ENCODE data around the gene GMDS.
A peak's percentile ranks its signal among the peaks of the same experiment; 100 is the strongest.

GMDS gene

DNA sequence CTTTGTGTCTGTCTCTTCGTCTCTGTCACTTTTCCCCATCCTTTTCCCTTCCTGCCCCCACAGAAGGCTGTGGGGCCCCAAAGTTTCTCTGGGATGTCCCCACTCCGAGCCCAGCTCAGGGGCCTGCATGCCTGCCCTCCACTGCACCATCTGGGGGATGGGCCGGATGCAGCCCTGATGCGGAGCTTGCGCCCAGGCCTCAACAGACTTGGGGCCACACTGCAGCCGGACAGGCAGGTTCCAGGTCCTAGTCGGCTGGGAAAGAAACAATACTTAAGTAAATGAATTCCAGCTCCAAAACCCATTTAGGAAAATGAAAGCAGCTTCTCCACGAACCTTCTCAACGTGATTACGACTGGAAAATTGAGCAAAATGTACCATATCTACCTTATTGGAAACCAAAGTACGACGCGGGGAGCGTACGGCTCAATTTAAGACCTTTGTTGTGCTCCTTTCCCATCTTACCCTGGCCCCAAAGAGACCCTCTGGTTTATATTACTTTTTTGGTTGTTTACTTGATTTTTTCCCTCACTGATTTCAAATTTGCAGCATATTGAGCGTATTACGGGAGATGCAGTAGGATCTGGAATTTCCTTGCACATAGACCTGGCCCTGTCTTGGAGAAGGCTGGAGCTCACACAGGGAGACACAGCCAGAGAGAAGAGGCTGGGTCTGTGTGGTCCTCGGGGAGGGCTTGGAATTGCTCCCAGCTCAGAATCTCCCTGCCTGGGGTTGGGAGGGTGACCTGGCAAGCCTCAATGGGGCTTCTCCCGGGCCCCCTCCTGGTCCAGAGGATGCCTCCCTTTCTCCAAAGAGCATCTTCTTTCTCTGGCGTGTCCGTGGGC lies 627.7 kb downstream of the GMDS start:
- no peak for DNase-seq

GRCh38 chr6:1616701-1617463 lies 628.5 kb downstream of the GMDS start:
- no peak for DNase-seq

DNA sequence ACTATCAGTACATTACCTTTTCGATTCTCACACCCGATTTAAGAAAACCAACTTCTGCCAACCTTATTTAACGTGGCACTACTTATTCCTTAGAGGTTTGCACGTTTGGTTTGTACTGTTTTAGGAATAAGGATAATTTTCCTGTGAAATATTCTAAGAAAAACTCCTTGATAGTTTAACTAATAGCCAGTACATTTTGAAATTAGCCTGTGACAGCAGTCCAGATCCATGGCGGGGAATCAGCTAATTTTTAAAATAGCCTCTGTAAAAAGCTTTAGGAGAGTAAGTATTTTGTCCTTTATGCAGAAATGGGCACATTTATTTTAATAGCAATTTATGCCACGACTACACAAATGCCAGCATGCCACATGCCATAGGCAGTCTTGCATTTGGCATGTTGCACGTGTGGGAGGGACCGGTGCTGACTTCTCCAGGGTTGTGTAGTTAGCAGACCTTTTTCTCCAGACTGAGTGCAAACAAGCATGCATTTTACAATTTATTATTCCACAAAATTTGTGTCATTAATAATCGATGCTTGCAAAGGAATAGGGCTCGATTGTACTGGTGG lies 629.5 kb downstream of the GMDS start:
- no peak for DNase-seq

DNA sequence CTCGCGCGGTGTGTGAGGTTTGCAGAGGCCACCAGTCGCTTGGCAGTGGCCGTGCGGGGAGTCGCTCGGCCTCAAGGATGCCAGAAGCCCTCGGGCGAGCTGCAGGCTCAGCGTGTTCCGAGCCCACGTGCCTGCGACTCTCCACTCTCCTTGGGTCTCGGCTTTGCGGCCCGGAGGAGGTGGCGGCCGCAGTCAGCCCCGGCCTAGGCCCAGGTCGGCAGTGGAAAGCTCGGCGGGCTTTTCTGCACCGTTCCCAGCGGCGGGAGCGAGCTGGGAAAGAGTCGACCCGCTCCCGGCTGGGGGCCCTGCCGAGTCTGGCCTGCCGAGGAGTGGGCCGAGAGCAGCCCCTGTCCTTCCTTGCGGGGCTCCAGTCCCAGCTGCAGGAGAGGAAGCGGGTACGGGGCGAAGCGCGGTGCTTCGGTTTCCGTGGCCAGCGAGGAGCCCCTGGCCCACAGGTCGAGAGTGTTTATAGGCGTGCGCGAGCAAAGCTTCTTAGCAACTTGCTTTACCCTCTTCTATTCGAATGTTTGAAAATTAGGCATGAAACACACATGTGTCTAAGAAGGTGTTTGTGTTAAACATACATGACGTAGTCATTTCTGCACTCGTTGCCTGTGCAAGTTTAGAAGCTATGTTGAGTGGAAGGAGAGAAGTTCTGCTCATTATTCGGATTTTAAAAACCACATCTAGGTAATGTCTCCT lies 630.1 kb downstream of the GMDS start:
- DNase-seq = no peak

GRCh38 chr6:1614448-1615150 lies 630.8 kb downstream of the GMDS start:
- peak; percentile 64 for DNase-seq

GRCh38 chr6:1613688-1614447 lies 631.5 kb downstream of the GMDS start:
- no peak for DNase-seq

- no peak for DNase-seq
Observed at GRCh38 chr6:1613346-1613687, 632.1 kb downstream of the GMDS start.

- DNase-seq = no peak
Observed at GRCh38 chr6:1612974-1613306, 632.5 kb downstream of the GMDS start.

DNA sequence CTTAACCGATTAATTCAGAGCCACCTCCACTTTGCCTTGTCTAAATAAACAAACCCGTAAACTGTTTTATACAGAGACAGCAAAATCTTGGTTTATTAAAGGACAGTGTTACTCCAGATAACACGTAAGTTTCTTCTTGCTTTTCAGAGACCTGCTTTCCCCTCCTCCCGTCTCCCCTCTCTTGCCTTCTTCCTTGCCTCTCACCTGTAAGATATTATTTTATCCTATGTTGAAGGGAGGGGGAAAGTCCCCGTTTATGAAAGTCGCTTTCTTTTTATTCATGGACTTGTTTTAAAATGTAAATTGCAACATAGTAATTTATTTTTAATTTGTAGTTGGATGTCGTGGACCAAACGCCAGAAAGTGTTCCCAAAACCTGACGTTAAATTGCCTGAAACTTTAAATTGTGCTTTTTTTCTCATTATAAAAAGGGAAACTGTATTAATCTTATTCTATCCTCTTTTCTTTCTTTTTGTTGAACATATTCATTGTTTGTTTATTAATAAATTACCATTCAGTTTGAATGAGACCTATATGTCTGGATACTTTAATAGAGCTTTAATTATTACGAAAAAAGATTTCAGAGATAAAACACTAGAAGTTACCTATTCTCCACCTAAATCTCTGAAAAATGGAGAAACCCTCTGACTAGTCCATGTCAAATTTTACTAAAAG lies 633.0 kb downstream of the GMDS start:
- DNase-seq = no peak

DNA sequence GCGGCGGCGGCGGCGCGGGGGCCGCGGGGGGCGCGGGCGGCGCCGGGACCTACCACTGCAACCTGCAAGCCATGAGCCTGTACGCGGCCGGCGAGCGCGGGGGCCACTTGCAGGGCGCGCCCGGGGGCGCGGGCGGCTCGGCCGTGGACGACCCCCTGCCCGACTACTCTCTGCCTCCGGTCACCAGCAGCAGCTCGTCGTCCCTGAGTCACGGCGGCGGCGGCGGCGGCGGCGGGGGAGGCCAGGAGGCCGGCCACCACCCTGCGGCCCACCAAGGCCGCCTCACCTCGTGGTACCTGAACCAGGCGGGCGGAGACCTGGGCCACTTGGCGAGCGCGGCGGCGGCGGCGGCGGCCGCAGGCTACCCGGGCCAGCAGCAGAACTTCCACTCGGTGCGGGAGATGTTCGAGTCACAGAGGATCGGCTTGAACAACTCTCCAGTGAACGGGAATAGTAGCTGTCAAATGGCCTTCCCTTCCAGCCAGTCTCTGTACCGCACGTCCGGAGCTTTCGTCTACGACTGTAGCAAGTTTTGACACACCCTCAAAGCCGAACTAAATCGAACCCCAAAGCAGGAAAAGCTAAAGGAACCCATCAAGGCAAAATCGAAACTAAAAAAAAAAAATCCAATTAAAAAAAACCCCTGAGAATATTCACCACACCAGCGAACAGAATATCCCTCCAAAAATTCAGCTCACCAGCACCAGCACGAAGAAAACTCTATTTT lies 633.7 kb downstream of the GMDS start:
- DNase-seq = no peak

- DNase-seq = no peak
Observed at GRCh38 chr6:1611322-1611571, 634.2 kb downstream of the GMDS start.

- DNase-seq = peak; percentile 34
Observed at GRCh38 chr6:1610497-1611321, 634.7 kb downstream of the GMDS start.

- peak; percentile 88 for DNase-seq
Observed at GRCh38 chr6:1609648-1610496, 635.5 kb downstream of the GMDS start, which contains the start of gene FOXC1. FOXC1 (plus strand) TSS chr6:1609915; CDS start chr6:1610446, 531 bp downstream.

DNA sequence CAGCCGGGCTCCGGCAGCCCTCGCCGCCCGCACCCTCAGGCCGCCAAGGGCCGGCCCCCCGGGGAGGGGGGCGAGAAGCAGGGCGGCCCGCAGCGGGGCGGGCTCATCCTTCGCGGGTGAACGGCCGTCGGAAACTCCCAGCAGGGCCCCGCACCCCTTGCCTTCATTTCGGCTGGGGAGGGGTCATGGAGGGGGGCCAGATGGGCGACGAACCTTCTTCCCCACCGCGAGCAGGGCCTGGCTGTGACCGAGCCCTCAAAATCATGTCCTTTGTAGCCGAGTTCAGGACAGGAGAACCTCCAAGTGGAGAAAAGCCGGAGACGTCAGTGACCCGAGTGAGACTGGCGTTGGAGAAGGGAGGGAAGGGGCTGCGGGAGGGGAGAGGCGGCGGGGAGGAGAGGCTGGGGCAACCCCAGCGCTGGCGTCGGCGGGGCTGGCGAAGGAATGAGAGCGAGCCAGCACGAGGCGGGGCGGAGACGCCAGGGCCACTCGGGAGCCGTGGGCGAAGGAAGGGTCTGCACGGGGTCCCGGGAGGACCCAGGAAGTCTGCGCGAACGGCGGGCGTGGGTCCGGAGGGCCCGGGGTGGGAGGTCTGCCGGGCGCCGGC lies 636.3 kb downstream of the GMDS start:
- no peak for DNase-seq

DNA sequence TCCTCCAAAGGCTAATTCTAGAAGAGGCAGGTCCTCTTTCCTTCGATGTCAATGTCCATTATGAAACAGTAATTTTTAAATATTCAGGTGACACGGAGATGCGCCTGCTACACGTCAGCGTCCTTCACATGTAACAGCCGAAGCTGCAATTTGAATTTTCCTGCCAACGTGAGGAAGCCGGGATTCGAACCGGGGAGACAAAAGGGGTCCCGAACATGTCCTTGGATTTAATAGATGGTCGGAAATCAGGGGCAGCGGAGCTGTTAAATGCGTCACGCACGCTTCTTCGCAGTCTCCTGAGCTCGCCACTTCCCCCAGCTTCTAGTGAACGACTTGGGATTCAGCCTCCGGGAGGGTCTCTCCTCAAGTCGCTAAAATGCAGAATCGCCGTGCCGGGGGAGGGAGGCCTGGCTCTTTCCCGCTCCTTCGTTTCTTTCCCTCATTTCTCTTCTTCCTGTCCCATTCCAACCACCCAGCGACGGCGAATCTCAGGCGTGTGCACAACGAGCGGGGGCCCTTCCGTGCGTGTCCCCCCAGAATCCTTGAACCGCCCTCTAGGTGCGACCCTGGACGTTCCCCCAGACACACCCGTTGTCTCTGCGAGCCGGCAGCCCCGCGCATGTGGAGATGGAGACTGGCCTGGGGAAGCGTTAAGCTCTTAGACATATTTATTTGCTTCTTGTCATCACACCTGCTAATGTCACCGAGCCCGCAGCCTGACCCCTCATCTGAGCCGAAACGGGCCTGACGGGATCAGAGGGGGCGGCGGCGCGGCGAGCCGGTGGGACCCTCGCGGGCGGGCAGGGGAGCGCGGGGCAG lies 637.0 kb downstream of the GMDS start:
- DNase-seq = no peak

DNA sequence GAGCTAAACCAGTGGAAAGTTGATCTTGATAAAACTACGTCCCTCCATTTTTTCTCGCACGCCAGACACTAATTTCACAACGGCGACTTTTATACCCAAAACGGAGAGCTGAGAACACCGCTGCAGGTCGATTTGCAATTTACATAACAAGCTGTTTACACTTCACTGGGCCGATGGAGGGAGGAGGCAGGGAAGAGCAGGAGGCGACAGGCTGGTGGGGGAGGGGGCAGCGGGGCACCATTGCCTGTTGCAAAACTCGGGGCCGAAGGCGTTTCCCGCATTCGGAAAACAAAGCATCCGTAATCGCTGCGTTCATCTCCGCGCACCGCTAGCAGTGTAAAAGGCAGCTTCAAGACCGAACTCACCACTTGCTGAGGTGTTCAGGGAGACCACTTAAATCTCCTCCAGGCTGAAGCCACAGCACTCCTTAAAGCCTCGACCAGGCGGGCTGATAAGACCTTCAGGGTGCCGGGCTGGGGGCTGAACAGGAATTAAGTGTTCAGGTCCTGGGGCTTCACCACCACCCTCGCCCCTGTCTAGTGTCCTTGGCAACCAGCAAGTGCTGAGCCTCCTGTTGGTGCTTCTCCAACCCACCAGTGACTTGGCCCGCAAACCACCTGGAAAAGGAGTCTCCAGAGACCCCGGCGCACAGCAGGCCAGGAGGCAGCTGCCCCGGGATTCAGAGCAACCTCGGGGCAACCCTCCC lies 637.7 kb downstream of the GMDS start:
- DNase-seq = no peak
